GM18951 (cell line): Measurements from ENCODE around the gene ATP6AP1.

Experiments
- POLR2A ChIP-seq: IDR thresholded peaks from 4 replicates; pipeline ENCODE4 v1.6.1; 2011; ENCODE audit warnings: mild to moderate bottlenecking; ENCODE audit not compliant: insufficient read length, insufficient read depth; ENCODE audit errors: extremely low read depth
- in situ Hi-C: fragments of 300-500 bp; cut with MboI; formaldehyde crosslinking; loops from one replicate; pipeline ENCODE4 v1.12.0; 2022; ENCODE audit warnings: low sequenced_read_pairs, mixed read lengths, inconsistent platforms; ENCODE audit not compliant: unreplicated experiment

ATP6AP1 gene

DNA sequence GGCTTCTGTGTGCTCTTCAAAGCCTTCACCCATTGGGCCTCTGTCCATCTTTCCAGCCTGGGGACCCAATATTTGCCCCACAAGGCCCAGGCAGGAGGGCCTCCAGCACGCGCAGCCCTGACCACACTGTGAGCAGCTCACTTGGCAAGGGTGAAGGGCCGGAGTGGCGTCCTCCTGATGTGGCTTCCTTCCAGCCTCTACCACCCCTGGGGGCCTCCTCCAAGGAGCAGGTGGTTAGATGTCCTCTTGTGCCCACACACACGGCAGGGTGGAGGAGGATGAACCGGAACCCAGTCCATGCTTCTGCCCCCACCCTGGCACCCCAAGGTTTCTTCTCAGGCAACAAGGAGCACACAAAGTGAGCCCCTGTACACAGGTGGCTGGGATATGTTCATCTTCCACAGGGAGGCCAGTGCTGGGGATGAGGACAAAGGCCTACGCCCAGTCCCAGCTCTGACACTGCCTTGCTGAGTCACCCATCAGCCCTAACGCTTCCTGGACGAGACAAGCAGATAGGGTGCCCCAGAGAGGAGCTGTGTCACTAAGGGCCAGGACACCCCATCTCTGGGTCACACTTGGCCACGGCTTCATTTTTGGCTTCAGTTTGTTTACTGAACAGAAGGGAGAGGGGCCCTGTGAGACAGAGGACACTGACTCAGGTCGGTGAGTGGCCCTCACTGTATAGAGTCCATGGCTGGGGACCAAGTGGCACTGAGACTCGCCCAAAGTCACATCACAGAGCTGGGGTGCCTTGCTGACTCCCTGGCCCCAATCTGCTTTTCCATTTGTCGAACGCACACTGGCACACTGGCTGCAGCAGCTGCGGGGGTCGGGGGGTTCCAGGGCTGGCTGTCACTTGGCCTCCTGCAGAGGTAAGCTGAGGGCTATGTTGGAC lies 56.0 kb downstream of the ATP6AP1 start:
- in situ Hi-C loops, result no loop called here
- TF ChIP-seq POLR2A, result no peak

DNA sequence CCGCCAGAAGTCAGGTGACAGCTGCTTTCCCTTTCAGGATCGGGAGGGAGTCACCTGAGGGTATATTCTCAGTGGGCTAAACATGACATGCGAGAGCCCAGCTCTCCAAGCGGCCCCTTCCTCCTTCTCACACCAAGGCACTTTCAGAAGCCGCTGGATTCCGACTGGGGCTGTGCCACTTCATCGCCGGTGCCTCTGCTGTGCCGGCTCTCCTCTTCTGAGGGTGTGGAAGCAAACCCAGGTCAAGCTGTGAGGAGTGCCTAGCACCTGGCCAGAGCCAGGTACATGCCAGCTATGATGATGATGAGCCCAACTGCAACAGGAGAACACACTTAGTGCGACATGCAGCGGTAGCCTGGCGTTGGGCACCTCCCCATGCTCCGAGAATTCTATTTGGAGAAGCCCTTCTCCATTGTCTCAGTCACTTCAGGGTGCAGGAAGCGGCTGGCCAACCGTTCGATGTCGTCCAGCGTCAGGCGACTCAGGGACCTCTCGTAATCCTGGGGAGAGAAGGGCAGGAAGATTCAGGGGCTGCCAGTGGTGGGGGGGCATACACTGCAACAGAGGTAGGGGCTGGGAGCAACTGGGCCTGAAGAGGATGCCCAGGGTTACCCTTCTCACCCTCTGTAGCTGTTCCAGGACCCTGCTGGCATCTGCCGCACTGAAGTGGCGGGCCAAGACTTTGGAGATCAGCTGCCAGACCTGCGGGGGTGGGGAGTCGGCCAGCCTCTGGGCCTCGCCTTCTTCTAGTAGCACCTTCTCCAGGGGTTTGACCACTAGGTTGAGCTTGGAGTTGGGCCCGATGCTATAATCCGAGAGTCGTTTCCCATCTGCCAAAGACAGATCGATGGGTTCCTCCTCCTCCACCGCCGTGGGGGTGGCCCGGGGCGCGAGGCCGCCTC lies 56.9 kb downstream of the ATP6AP1 start:
- no peak for TF ChIP-seq POLR2A

GRCh38 chrX:154486052-154486395 lies 57.5 kb downstream of the ATP6AP1 start:
- in situ Hi-C loops, result no loop called here
- TF ChIP-seq POLR2A, result no peak

More for the DNA sequence above, 56.9 kb downstream of the ATP6AP1 start:
- in situ Hi-C loops, result no loop called here
